ENCODE data around the gene SLC22A6.

SLC22A6 gene

DNA sequence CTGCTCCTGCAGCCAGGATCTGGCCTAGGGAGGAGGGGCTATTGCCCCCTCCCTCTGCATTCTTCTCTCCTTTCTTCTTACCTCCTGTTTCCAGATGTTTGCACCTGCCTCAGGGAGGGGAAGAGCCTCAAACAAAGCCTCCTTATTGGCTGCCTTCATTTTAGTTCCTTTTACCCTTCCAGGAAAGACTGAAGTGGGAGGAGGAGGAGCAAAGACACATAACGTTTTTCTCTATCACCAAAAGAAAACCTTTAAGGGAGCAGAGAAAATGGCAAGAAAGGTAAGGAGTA, 50.3 kb downstream of the SLC22A6 start:
- TF ChIP-seq EZH2 (IDR thresholded peaks at IDR 0.05; ENCODE audit: borderline replicate concordance, low read length): no peak
- TF ChIP-seq CTCF (IDR thresholded peaks at IDR 0.05; ENCODE audit: low read length): no peak
- no peak overlapping the region for H2AFZ ChIP-seq (ENCODE audit: low read length)

GRCh38 chr11:62933750-62934495, 50.8 kb downstream of the SLC22A6 start:
- H2AFZ ChIP-seq (ENCODE audit: low read length): no peak overlapping the region
- no peaks in the 10 kb centered on the region for H3K36me3 ChIP-seq (ENCODE audit: insufficient read depth, low read length)
- H3K9ac ChIP-seq (ENCODE audit: low read length): no peak overlapping the region
- no peak overlapping the region for H3K27ac ChIP-seq (ENCODE audit: low read depth, low read length, poor library complexity, severe bottlenecking)
- no peaks in the 10 kb centered on the region for H4K20me1 ChIP-seq (ENCODE audit: insufficient read depth, low read length)
- no peak overlapping the region for H3K4me2 ChIP-seq (ENCODE audit: low read length)
- H3K4me1 ChIP-seq (ENCODE audit: insufficient read depth, low read length, severe bottlenecking): no peaks in the 10 kb centered on the region
- H3K27me3 ChIP-seq (ENCODE audit: insufficient read depth, low read length): peaks cover 4% of the 10 kb centered on the region
- no peak for TF ChIP-seq EZH2 (IDR thresholded peaks at IDR 0.05; ENCODE audit: borderline replicate concordance, low read length)
- no peak for TF ChIP-seq CTCF (IDR thresholded peaks at IDR 0.05; ENCODE audit: low read length)
- H3K4me3 ChIP-seq (ENCODE audit: low read depth, low read length, poor library complexity, severe bottlenecking): no peak overlapping the region
- H3K9me2 ChIP-seq (ENCODE audit: low read depth, low read length): no peaks in the 10 kb centered on the region
- H3K79me2 ChIP-seq (ENCODE audit: insufficient read depth, low read length): no peaks in the 10 kb centered on the region
- H3F3A ChIP-seq (ENCODE audit: insufficient read depth, low read length): no peaks in the 10 kb centered on the region
- H3K9me3 ChIP-seq (ENCODE audit: low read length): no peaks in the 10 kb centered on the region

More for the DNA sequence above, 50.3 kb downstream of the SLC22A6 start:
- Histone ChIP-seq H3K36me3 (ENCODE audit: insufficient read depth, low read length) (no peaks in the 10 kb centered on the region), H3K4me1 (ENCODE audit: insufficient read depth, low read length, severe bottlenecking) (no peaks in the 10 kb centered on the region), H3K9ac (ENCODE audit: low read length) (no peak overlapping the region), H4K20me1 (ENCODE audit: insufficient read depth, low read length) (no peaks in the 10 kb centered on the region), H3K27ac (ENCODE audit: low read depth, low read length, poor library complexity, severe bottlenecking) (no peak overlapping the region), H3F3A (ENCODE audit: insufficient read depth, low read length) (no peaks in the 10 kb centered on the region), H3K9me2 (ENCODE audit: low read depth, low read length) (no peaks in the 10 kb centered on the region), H3K4me3 (ENCODE audit: low read depth, low read length, poor library complexity, severe bottlenecking) (no peak overlapping the region), H3K4me2 (ENCODE audit: low read length) (no peak overlapping the region), H3K79me2 (ENCODE audit: insufficient read depth, low read length) (no peaks in the 10 kb centered on the region), H3K9me3 (ENCODE audit: low read length) (no peaks in the 10 kb centered on the region), H3K27me3 (ENCODE audit: insufficient read depth, low read length) (peaks cover 4% of the 10 kb centered on the region)

GRCh38 chr11:62933285-62933684, 51.5 kb downstream of the SLC22A6 start:
- H3K27ac ChIP-seq (ENCODE audit: low read depth, low read length, poor library complexity, severe bottlenecking): no peak overlapping the region
- H2AFZ ChIP-seq (ENCODE audit: low read length): no peak overlapping the region
- H3K27me3 ChIP-seq (ENCODE audit: insufficient read depth, low read length): peaks cover 4% of the 10 kb centered on the region
- no peaks in the 10 kb centered on the region for H3F3A ChIP-seq (ENCODE audit: insufficient read depth, low read length)
- TF ChIP-seq EZH2 (IDR thresholded peaks at IDR 0.05; ENCODE audit: borderline replicate concordance, low read length): no peak
- no peak for TF ChIP-seq CTCF (IDR thresholded peaks at IDR 0.05; ENCODE audit: low read length)
- no peaks in the 10 kb centered on the region for H3K79me2 ChIP-seq (ENCODE audit: insufficient read depth, low read length)
- no peak overlapping the region for H3K4me3 ChIP-seq (ENCODE audit: low read depth, low read length, poor library complexity, severe bottlenecking)
- H3K9me2 ChIP-seq (ENCODE audit: low read depth, low read length): no peaks in the 10 kb centered on the region
- no peak overlapping the region for H3K9ac ChIP-seq (ENCODE audit: low read length)
- H3K9me3 ChIP-seq (ENCODE audit: low read length): no peaks in the 10 kb centered on the region
- H3K36me3 ChIP-seq (ENCODE audit: insufficient read depth, low read length): no peaks in the 10 kb centered on the region
- H3K4me1 ChIP-seq (ENCODE audit: insufficient read depth, low read length, severe bottlenecking): no peaks in the 10 kb centered on the region
- no peak overlapping the region for H3K4me2 ChIP-seq (ENCODE audit: low read length)
- no peaks in the 10 kb centered on the region for H4K20me1 ChIP-seq (ENCODE audit: insufficient read depth, low read length)

Measured in OCI-LY1 (cell line).